SK-N-SH treated with all-trans-retinoic acid at 6 μM for 48 hours (cell line): ENCODE data around the gene PLEKHA1.

Source experiments
- ATAC-seq: fragments of 200-7000 bp; cut with Tn5 transposase; 3 replicates; pipeline ENCODE4 v1.9.1; 2020; ENCODE audit warnings: mild to moderate bottlenecking, moderate library complexity
- ARNTL ChIP-seq: fragments of 450-650 bp; formaldehyde crosslinking; IDR thresholded peaks from 2 replicates; pipeline ENCODE4 v1.5.0; 2020; ENCODE audit warnings: low read depth, mild to moderate bottlenecking, moderate library complexity, borderline replicate concordance
- BACH2 ChIP-seq: fragments of 250-450 bp; sonication (Bioruptor Pico); IDR thresholded peaks from 2 replicates; pipeline ENCODE4 v1.9.0; 2021; ENCODE audit warnings: mild to moderate bottlenecking, borderline replicate concordance
- CSDC2 ChIP-seq: fragments of 250-450 bp; sonication (Bioruptor Pico); IDR thresholded peaks from 2 replicates; pipeline ENCODE4 v1.5.0; 2020; ENCODE audit warnings: mild to moderate bottlenecking, moderate library complexity
- GLIS3 ChIP-seq: fragments of 250-450 bp; sonication (Bioruptor Pico); IDR thresholded peaks from 2 replicates; pipeline ENCODE4 v1.5.0; 2020; ENCODE audit warnings: mild to moderate bottlenecking, moderate library complexity
- ISL1 ChIP-seq: fragments of 250-450 bp; sonication (Bioruptor Pico); IDR thresholded peaks from 2 replicates; pipeline ENCODE4 v2.1.2; 2022; ENCODE audit warnings: mild to moderate bottlenecking, moderate library complexity
- OSR1 ChIP-seq: fragments of 250-450 bp; sonication (Bioruptor Pico); IDR thresholded peaks from 2 replicates; pipeline ENCODE4 v1.8.0; 2022; ENCODE audit warnings: moderate library complexity, mild to moderate bottlenecking, inconsistent platforms
- PPARA ChIP-seq: fragments of 250-450 bp; sonication (Bioruptor Pico); IDR thresholded peaks from 2 replicates; pipeline ENCODE4 v1.5.0; 2020; ENCODE audit warnings: mild to moderate bottlenecking, borderline replicate concordance
- RARB ChIP-seq: fragments of 250-450 bp; sonication (Bioruptor Pico); IDR thresholded peaks from 2 replicates; pipeline ENCODE4 v1.8.0; 2021; ENCODE audit warnings: mild to moderate bottlenecking, moderate library complexity
- SNAI2 ChIP-seq: fragments of 250-450 bp; sonication (Bioruptor Pico); IDR thresholded peaks from 2 replicates; pipeline ENCODE4 v1.5.0; 2020; ENCODE audit warnings: mild to moderate bottlenecking, moderate library complexity
- TCF4 ChIP-seq: fragments of 250-450 bp; sonication (Bioruptor Pico); IDR thresholded peaks from 2 replicates; pipeline ENCODE4 v1.8.0; 2021; ENCODE audit warnings: mild to moderate bottlenecking, moderate library complexity, borderline replicate concordance
- TOX ChIP-seq: fragments of 250-450 bp; sonication (Bioruptor Pico); IDR thresholded peaks from 2 replicates; pipeline ENCODE4 v1.8.0; 2021; ENCODE audit warnings: mild to moderate bottlenecking, moderate library complexity, borderline replicate concordance
- ZC3H10 ChIP-seq: fragments of 250-450 bp; sonication (Bioruptor Pico); IDR thresholded peaks from 2 replicates; pipeline ENCODE4 v1.5.1; 2021; ENCODE audit warnings: mild to moderate bottlenecking, moderate library complexity
- ZFP3 ChIP-seq: fragments of 250-450 bp; sonication (Bioruptor Pico); IDR thresholded peaks from 2 replicates; pipeline ENCODE4 v1.5.0; 2020; ENCODE audit warnings: mild to moderate bottlenecking, moderate library complexity
- ZFP30 ChIP-seq: fragments of 450-650 bp; formaldehyde crosslinking; IDR thresholded peaks from 2 replicates; pipeline ENCODE4 v1.5.0; 2022; ENCODE audit warnings: mild to moderate bottlenecking, moderate library complexity
- ZNF8 ChIP-seq: fragments of 450-650 bp; formaldehyde crosslinking; IDR thresholded peaks from 2 replicates; pipeline ENCODE4 v1.5.0; 2020; ENCODE audit warnings: mild to moderate bottlenecking, moderate library complexity
- TF ChIP-seq, protein P1 (sequence below): fragments of 250-450 bp; sonication (Bioruptor Pico); IDR thresholded peaks from 2 replicates; pipeline ENCODE4 v1.8.0; 2020; ENCODE audit warnings: mild to moderate bottlenecking, moderate library complexity, borderline replicate concordance
- TF ChIP-seq, protein P2 (sequence below): fragments of 250-450 bp; sonication (Bioruptor Pico); IDR thresholded peaks from 2 replicates; pipeline ENCODE4 v1.5.1; 2020; ENCODE audit warnings: low read depth, mild to moderate bottlenecking, moderate library complexity
- TF ChIP-seq, protein P3 (sequence below): fragments of 250-450 bp; sonication (Bioruptor Pico); IDR thresholded peaks from 2 replicates; pipeline ENCODE4 v1.8.0; 2021; ENCODE audit warnings: low read depth, mild to moderate bottlenecking, moderate library complexity, borderline replicate concordance
- TF ChIP-seq, protein P4 (sequence below): fragments of 250-450 bp; sonication (Bioruptor Pico); IDR thresholded peaks from 2 replicates; pipeline ENCODE4 v1.5.0; 2020; ENCODE audit warnings: mild to moderate bottlenecking, moderate library complexity
- TF ChIP-seq, protein P5 (sequence below): fragments of 250-450 bp; sonication (Bioruptor Pico); IDR thresholded peaks from 2 replicates; pipeline ENCODE4 v1.5.1; 2021; ENCODE audit warnings: mild to moderate bottlenecking, moderate library complexity

PLEKHA1 gene

GRCh38 chr10:122393288-122393687 lies 18.8 kb downstream of the PLEKHA1 start:
- TF ChIP-seq, protein P1, sequence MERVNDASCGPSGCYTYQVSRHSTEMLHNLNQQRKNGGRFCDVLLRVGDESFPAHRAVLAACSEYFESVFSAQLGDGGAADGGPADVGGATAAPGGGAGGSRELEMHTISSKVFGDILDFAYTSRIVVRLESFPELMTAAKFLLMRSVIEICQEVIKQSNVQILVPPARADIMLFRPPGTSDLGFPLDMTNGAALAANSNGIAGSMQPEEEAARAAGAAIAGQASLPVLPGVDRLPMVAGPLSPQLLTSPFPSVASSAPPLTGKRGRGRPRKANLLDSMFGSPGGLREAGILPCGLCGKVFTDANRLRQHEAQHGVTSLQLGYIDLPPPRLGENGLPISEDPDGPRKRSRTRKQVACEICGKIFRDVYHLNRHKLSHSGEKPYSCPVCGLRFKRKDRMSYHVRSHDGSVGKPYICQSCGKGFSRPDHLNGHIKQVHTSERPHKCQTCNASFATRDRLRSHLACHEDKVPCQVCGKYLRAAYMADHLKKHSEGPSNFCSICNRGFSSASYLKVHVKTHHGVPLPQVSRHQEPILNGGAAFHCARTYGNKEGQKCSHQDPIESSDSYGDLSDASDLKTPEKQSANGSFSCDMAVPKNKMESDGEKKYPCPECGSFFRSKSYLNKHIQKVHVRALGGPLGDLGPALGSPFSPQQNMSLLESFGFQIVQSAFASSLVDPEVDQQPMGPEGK (CRISPR knock-in tag), result no peak
- no peak for TF ChIP-seq TCF4 (CRISPR knock-in tag)
- TF ChIP-seq OSR1 (CRISPR knock-in tag), result no peak
- no peak for TF ChIP-seq SNAI2
- TF ChIP-seq ZFP3, result no peak
- no peak for TF ChIP-seq BACH2 (CRISPR knock-in tag)
- no peak for TF ChIP-seq GLIS3 (CRISPR knock-in tag)
- TF ChIP-seq ZC3H10 (CRISPR knock-in tag), result no peak
- no peak for TF ChIP-seq PPARA
- TF ChIP-seq, all 23 proteins: peak for 0
- ATAC-seq, result no peak

- no peak for ATAC-seq
- no peak for TF ChIP-seq BACH2 (CRISPR knock-in tag)
- TF ChIP-seq, protein P2, sequence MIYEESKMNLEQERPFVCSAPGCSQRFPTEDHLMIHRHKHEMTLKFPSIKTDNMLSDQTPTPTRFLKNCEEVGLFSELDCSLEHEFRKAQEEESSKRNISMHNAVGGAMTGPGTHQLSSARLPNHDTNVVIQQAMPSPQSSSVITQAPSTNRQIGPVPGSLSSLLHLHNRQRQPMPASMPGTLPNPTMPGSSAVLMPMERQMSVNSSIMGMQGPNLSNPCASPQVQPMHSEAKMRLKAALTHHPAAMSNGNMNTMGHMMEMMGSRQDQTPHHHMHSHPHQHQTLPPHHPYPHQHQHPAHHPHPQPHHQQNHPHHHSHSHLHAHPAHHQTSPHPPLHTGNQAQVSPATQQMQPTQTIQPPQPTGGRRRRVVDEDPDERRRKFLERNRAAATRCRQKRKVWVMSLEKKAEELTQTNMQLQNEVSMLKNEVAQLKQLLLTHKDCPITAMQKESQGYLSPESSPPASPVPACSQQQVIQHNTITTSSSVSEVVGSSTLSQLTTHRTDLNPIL, result no peak
- no peak for TF ChIP-seq CSDC2 (CRISPR knock-in tag)
- TF ChIP-seq, protein P3, sequence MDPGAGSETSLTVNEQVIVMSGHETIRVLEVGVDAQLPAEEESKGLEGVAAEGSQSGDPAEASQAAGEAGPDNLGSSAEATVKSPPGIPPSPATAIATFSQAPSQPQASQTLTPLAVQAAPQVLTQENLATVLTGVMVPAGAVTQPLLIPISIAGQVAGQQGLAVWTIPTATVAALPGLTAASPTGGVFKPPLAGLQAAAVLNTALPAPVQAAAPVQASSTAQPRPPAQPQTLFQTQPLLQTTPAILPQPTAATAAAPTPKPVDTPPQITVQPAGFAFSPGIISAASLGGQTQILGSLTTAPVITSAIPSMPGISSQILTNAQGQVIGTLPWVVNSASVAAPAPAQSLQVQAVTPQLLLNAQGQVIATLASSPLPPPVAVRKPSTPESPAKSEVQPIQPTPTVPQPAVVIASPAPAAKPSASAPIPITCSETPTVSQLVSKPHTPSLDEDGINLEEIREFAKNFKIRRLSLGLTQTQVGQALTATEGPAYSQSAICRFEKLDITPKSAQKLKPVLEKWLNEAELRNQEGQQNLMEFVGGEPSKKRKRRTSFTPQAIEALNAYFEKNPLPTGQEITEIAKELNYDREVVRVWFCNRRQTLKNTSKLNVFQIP (CRISPR knock-in tag), result no peak
- no peak for TF ChIP-seq PPARA
- TF ChIP-seq TOX, result no peak
- no peak for TF ChIP-seq ZFP3
- no peak for TF ChIP-seq ZFP30
- TF ChIP-seq, protein P4, sequence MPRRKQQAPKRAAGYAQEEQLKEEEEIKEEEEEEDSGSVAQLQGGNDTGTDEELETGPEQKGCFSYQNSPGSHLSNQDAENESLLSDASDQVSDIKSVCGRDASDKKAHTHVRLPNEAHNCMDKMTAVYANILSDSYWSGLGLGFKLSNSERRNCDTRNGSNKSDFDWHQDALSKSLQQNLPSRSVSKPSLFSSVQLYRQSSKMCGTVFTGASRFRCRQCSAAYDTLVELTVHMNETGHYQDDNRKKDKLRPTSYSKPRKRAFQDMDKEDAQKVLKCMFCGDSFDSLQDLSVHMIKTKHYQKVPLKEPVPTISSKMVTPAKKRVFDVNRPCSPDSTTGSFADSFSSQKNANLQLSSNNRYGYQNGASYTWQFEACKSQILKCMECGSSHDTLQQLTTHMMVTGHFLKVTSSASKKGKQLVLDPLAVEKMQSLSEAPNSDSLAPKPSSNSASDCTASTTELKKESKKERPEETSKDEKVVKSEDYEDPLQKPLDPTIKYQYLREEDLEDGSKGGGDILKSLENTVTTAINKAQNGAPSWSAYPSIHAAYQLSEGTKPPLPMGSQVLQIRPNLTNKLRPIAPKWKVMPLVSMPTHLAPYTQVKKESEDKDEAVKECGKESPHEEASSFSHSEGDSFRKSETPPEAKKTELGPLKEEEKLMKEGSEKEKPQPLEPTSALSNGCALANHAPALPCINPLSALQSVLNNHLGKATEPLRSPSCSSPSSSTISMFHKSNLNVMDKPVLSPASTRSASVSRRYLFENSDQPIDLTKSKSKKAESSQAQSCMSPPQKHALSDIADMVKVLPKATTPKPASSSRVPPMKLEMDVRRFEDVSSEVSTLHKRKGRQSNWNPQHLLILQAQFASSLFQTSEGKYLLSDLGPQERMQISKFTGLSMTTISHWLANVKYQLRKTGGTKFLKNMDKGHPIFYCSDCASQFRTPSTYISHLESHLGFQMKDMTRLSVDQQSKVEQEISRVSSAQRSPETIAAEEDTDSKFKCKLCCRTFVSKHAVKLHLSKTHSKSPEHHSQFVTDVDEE (CRISPR knock-in tag), result no peak
- TF ChIP-seq TCF4 (CRISPR knock-in tag), result no peak
- no peak for TF ChIP-seq ISL1
- TF ChIP-seq ZNF8 (CRISPR knock-in tag), result no peak
- TF ChIP-seq SNAI2, result no peak
- no peak for TF ChIP-seq ARNTL (CRISPR knock-in tag)
- TF ChIP-seq, protein P1 (CRISPR knock-in tag), result no peak
- TF ChIP-seq, protein P5, sequence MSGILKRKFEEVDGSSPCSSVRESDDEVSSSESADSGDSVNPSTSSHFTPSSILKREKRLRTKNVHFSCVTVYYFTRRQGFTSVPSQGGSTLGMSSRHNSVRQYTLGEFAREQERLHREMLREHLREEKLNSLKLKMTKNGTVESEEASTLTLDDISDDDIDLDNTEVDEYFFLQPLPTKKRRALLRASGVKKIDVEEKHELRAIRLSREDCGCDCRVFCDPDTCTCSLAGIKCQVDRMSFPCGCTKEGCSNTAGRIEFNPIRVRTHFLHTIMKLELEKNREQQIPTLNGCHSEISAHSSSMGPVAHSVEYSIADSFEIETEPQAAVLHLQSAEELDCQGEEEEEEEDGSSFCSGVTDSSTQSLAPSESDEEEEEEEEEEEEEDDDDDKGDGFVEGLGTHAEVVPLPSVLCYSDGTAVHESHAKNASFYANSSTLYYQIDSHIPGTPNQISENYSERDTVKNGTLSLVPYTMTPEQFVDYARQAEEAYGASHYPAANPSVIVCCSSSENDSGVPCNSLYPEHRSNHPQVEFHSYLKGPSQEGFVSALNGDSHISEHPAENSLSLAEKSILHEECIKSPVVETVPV (CRISPR knock-in tag), result no peak
- TF ChIP-seq RARB (CRISPR knock-in tag), result no peak
- no peak for TF ChIP-seq ZC3H10 (CRISPR knock-in tag)
- TF ChIP-seq, all 23 proteins: peak for 0
Measured at GRCh38 chr10:122402548-122403131, 28.1 kb downstream of the PLEKHA1 start.
